ENCODE data around the gene GABPB2.
"Not testable (repeated sequence)": the region's sequence is repeated elsewhere in the genome, so short reads cannot be mapped to it uniquely, and the experiment has no call there.

GABPB2 gene

GRCh38 chr1:151060657-151061421 lies 9.7 kb upstream of the GABPB2 start:
- DNase-seq = no peak

GRCh38 chr1:151061704-151062103 lies 8.9 kb upstream of the GABPB2 start:
- no peak for DNase-seq

- no peak for DNase-seq
These were observed 7.7 kb upstream of the GABPB2 start for GRCh38 chr1:151062741-151063371.

DNA sequence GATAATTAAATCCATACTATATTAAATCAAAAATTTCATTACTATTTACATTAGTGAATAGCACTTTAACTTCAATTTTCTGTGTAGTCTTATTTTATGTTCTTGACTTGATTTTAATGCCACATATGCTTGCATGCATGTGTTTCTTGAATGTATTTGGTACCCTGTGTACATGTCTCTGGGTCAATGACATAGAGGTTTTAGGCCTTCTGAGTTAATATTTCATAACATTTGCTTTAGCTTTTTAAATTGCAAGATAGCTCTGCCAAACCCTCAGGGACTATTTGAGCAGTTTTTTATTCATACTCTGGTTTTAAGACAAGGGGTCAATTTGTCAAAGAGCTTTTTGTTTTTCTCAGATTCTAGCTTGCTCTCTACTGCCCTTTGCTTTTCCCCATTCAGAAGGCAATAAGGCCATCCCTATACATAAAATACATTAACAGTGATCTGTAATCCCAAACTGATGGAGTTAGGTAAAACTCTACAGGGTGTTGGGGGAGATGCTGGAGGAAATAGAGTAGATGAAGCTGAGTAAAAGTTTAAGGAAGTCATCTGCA lies 5.4 kb upstream of the GABPB2 start:
- DNase-seq = no peak

DNA sequence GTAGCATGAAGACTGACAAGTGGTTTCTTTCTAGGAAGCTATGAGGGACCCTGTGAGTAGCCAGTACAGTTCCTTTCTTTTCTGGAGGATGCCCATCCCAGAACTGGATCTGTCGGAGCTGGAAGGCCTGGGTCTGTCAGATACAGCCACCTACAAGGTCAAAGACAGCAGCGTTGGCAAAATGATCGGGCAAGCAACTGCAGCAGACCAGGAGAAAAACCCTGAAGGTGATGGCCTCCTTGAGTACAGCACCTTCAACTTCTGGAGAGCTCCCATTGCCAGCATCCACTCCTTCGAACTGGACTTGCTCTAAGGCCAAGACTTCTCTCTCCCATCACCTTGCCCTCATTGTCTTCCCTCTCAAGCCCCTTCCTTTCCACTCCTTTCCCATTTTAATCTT lies 3.4 kb upstream of the GABPB2 start:
- DNase-seq = no peak

GRCh38 chr1:151069103-151069486 lies 1.5 kb upstream of the GABPB2 start:
- no peak for DNase-seq

GRCh38 chr1:151072224-151072623 lies 1.7 kb downstream of the GABPB2 start:
- no peak for DNase-seq

GRCh38 chr1:151085953-151086559 lies 15.5 kb downstream of the GABPB2 start:
- no peak for DNase-seq

DNA sequence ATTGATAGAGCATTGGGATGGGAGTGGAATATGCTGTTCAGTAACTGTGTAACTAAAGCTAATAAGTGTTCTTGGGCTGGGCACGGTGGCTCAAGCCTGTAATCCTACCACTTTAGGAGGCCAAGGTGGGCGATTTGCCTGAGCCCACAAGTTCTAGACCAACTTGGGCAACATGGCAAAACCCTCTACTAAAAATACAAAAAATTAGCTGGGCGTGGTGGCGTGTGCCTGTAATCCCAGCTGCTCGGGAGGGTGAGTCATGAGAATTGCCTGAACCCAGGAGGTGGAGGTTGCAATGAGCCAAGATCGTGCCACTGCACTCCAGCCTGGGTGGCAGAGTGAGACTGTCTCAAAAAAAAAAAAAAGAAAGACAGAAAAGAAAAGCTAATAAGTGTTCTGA lies 26.9 kb downstream of the GABPB2 start:
- not testable (repeated sequence) for DNase-seq

GRCh38 chr1:151098126-151098525 lies 27.6 kb downstream of the GABPB2 start:
- no peak for DNase-seq

DNA sequence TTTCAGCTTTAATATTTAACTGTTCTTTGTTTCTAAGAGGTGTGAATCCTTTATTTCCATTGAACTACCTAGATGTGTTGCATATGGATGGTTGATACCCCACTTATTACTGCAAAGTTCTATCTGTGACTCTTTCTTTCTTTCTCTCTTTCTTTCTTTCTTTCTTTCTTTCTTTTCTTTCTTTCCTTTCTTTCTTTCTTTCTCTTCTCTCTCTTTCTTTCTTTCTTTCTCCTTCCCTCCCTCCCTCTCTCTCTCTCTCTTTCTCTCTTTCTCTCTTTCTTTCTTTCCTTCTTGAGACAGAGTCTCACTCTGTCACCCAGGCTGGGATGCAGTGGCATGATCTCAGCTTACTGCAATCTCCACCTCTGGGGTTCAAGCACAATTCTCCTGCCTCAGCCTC lies 34.1 kb downstream of the GABPB2 start:
- no peak for DNase-seq

DNA sequence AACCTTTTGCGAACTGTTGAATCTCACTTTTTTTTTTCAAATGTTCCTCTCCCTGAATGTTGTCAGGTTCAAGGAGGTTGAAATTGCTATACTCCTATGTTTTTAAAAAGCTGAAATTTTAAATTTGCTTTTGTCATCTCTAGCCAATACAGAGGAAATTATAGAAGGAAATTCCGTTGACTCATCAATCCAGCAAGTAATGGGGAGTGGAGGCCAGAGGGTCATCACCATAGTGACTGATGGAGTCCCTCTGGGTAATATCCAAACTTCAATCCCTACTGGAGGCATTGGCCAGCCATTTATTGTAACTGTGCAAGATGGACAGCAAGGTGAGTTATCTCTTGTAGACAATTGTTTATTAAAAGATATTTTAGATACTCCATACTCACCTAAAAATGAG lies 36.3 kb downstream of the GABPB2 start:
- DNase-seq = no peak

- DNase-seq = no peak
These were observed 37.8 kb downstream of the GABPB2 start for GRCh38 chr1:151108331-151108730.

DNA sequence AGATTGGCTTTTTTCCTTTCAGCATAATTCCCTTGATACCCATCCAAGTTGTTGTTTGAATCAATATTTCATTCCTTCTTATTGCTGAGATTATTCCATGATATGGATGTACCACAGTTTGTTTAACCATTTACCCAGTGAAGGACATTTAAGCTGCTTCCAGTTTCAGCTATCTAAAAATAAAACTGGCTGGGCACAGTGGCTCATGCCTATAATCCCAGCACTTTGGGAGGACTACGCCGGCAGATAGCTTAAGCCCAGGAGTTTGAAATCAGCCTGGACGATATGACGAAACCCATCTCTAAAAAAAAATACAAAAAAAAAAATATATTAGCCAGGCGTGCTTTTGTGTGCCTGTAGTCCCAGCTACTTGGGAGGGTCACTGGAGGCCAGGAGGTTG lies 43.3 kb downstream of the GABPB2 start:
- DNase-seq = no peak

GRCh38 chr1:151124763-151125403 lies 54.3 kb downstream of the GABPB2 start:
- DNase-seq = no peak

GRCh38 chr1:151128800-151129199 lies 58.2 kb downstream of the GABPB2 start:
- DNase-seq = no peak

DNA sequence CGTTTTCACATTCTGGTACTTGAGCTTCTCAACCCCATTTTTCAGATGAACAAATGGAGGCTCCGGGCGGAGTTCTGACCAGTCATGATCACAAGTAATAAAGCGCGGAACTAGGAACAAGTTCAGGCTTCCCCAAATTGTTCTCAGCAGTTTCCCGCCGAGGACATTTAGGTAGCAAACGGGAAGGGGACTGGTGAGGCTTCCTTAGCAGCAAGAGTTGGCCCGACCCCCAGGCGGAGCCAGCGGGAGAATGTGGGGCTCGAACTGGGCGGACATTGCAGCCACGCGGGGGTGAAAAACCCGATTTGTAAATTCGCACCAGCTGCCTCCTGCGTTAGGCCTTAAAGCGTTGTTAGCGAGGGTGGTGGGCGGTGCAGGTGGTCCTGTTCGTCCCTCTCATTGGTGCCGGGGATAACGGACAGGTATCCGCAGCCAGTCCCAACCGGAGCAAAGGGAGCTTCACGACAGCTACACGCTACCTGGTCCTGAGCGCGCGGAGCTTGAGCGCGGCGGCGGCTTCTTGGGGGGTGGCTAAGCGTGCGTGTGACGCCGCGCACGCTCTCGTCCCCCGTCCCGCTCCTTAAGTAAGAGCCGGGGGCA lies 60.5 kb downstream of the GABPB2 start:
- peak; percentile 90 for DNase-seq

DNA sequence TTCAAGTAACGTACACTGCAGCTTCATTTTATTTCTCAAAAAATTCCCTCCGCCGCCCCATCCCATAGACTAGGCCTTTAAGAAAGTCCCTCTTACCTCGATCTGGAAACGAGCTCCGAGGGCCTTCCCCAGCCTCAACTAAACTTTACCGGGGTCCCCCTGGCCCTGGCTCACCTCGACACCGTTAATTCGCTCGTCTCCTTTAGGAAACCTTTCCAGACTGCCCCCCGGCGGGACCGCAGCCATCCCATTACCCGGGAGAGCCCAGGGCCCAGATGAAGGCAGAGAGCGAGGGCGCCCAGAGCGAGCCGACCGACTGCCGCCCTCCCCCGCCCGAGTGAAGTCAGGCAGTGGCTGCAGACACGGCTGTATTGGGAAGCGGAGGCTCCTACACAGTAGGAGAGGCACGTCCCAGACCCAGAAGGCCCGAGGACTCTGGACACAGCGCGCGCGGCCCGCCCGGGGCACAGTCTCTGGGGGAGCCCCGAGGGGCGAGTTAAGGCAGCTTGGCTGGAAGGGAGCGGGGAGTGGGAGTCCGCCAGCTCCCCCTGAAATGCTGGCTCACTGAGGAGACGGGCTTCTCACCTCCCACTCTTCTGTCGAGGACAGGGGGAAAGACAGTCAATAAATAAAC lies 61.3 kb downstream of the GABPB2 start:
- DNase-seq = no peak

DNA sequence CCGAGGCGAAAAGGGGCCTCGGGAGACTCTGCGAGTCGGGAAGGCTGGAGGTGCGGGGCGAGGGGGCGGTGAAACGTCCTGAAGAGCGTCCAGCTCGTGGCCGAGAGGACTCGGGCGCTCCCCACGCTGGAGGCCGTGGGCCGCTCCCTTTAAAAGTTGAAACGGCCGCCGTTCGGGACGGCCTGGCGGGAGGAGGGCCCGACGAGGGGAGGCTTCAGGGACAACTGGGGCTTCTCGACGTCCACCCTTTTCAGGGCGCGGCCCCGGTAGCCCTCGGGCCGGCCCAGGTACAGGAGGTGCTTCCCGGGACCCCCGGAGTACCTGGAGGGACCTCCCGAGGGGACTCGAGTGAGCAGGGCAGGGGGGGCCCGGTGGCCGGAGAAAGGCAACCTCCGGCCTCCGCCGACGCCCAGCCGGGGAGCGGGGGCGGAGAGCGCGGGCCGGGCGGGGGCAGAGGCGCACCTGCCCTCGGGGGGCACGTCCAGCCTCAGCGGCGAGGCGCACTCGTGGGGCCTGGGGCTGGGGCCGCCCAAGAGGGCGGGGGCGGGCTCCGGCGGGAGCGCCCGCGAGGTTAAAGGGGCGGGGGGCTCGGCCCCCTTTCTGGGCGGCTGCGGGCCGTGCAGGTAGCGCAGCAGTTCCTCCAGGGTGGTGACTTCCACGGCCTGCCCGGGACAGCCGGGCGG lies 61.9 kb downstream of the GABPB2 start:
- no peak for DNase-seq

GRCh38 chr1:151133018-151133806 lies 62.7 kb downstream of the GABPB2 start:
- DNase-seq = no peak

DNA sequence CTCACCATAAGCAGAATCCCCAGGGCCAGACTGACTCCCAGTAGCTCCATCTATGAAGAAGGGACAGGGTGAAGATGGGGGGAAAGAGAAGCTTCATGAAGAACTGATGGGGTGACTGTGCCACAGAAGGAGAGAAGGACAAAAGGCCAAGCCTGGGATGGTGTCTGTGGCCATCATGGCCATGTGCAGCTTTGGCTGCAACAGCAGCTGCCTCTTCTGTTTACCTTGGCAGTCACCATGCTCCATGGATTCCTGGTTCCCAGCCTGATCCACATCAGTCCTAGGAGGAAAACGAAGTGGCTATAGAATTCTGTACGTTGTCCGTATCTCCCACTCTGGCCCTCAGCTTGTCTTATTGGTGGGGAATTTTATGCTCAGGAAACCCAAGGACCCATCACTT lies 63.8 kb downstream of the GABPB2 start:
- DNase-seq = no peak
